GDM1 (cell line): Measurements from ENCODE around the gene TTLL5.
A peak's percentile ranks its signal among the peaks of the same experiment; 100 is the strongest.

Experiments
- DNase-seq: peaks from one replicate; lab custom pipeline; 2025; lab: John Stamatoyannopoulos, UW

Gene TTLL5

GRCh38 chr14:75697918-75698317, 36.9 kb downstream of the TTLL5 start:
- no peak for DNase-seq

GRCh38 chr14:75699331-75699730, 38.3 kb downstream of the TTLL5 start:
- no peak for DNase-seq

GRCh38 chr14:75700295-75700694, 39.2 kb downstream of the TTLL5 start:
- no peak for DNase-seq

- no peak for DNase-seq
Measured at GRCh38 chr14:75702122-75702521, 41.1 kb downstream of the TTLL5 start.

GRCh38 chr14:75702616-75703261, 41.7 kb downstream of the TTLL5 start:
- no peak for DNase-seq

- DNase-seq, result no peak
Measured at GRCh38 chr14:75703467-75703866, 42.4 kb downstream of the TTLL5 start.

- DNase-seq, result no peak
Measured at GRCh38 chr14:75705014-75705413, 44.0 kb downstream of the TTLL5 start.

GRCh38 chr14:75709207-75709812, 48.3 kb downstream of the TTLL5 start:
- peak; percentile 31 for DNase-seq

GRCh38 chr14:75711105-75711795, 50.2 kb downstream of the TTLL5 start:
- no peak for DNase-seq

GRCh38 chr14:75711796-75712211, 50.8 kb downstream of the TTLL5 start:
- no peak for DNase-seq

GRCh38 chr14:75714991-75715390, 53.9 kb downstream of the TTLL5 start:
- DNase-seq, result no peak

GRCh38 chr14:75715926-75716780, 55.1 kb downstream of the TTLL5 start:
- DNase-seq, result no peak

GRCh38 chr14:75717729-75718128, 56.7 kb downstream of the TTLL5 start:
- no peak for DNase-seq

GRCh38 chr14:75718199-75718598, 57.2 kb downstream of the TTLL5 start:
- no peak for DNase-seq

GRCh38 chr14:75720116-75720515, 59.1 kb downstream of the TTLL5 start:
- DNase-seq, result no peak

- DNase-seq, result no peak
Measured at GRCh38 chr14:75720842-75721498, 59.9 kb downstream of the TTLL5 start.

GRCh38 chr14:75723716-75724115, 62.7 kb downstream of the TTLL5 start:
- no peak for DNase-seq

GRCh38 chr14:75724414-75725204, 63.6 kb downstream of the TTLL5 start:
- DNase-seq, result no peak

GRCh38 chr14:75725481-75725880, 64.4 kb downstream of the TTLL5 start:
- no peak for DNase-seq

- DNase-seq, result no peak
Measured at GRCh38 chr14:75726321-75726720, 65.3 kb downstream of the TTLL5 start.

GRCh38 chr14:75727124-75727523, 66.1 kb downstream of the TTLL5 start:
- DNase-seq, result no peak
